ENCODE data around the gene THOC6. TPM values are rescaled to one million over a fixed set of nuclear protein-coding genes. Genes with fewer than 3 reads are reported as not detected.
A peak's percentile ranks its signal among the peaks of the same experiment; 100 is the strongest.

The THOC6 gene
- total and polyA plus RNA-seq, 9 of the 15 experiments (the other 6 are each of a cell fraction or from before 2014, with no cell fraction given) = 2.5 to 65.4 (median 42.3) TPM

GRCh38 chr16:3022684-3023414 is 986 bp upstream of the THOC6 start (continued):
- TF ChIP-seq ZNF318 (IDR thresholded peaks at IDR 0.05; ENCODE audit: borderline replicate concordance in 1 of 2, low read depth in 1 of 2) = no peak
- no peak for TF ChIP-seq ESRRB (CRISPR knock-in tag; IDR thresholded peaks at IDR 0.05; ENCODE audit: borderline replicate concordance)
- TF ChIP-seq TFAM (CRISPR knock-in tag; conservative IDR thresholded peaks at IDR 0.05) = no peak
- no peak for TF ChIP-seq DEAF1 (CRISPR knock-in tag; IDR thresholded peaks at IDR 0.05)
- TF ChIP-seq ZNF121 (CRISPR knock-in tag; conservative IDR thresholded peaks at IDR 0.05) = no peak
- TF ChIP-seq PTRF (tag; IDR thresholded peaks at IDR 0.05) = no peak
- 0 out of 2 replicates have a peak, but pooled peaks have one; percentile 16 for TF ChIP-seq PKNOX1 (IDR thresholded peaks at IDR 0.05)
- TF ChIP-seq ZNF639 (CRISPR knock-in tag; conservative IDR thresholded peaks at IDR 0.05 in 1 of 2, IDR thresholded peaks at IDR 0.05 in 1 of 2) = 0 out of 4 replicates have a peak, but pooled peaks of 1 of the 2 experiments have one; percentile 39
- TF ChIP-seq CBX8 (IDR thresholded peaks at IDR 0.05; ENCODE audit: borderline replicate concordance, extremely low read depth, low read depth, low read length, poor library complexity, severe bottlenecking) = no peak

Data from K562 (cell line).